Endodermal cell (in vitro differentiated cells): Measurements from ENCODE around the gene DCDC2. TPM values are rescaled to one million over a fixed set of nuclear protein-coding genes. Genes with fewer than 3 reads are reported as not detected.
"Not testable (repeated sequence)": the region's sequence is repeated elsewhere in the genome, so short reads cannot be mapped to it uniquely, and the experiment has no call there.

ENCODE experiments used
- DNase-seq: peaks from one replicate; pipeline ENCODE4 v3.0.0-alpha.2; 2017
- H3K27ac ChIP-seq: 2 replicates; pipeline ENCODE4 v1.5.1; 2013; ENCODE audit warnings: mild to moderate bottlenecking, low read depth, low read length, moderate library complexity
- H3K27me3 ChIP-seq: 2 replicates; pipeline ENCODE4 v1.6.1; 2013; ENCODE audit warnings: mild to moderate bottlenecking, low read length, moderate library complexity; ENCODE audit not compliant: insufficient read depth, control insufficient read depth, poor library complexity, severe bottlenecking
- H3K36me3 ChIP-seq: 2 replicates; pipeline ENCODE4 v1.7.0; 2013; ENCODE audit warnings: mild to moderate bottlenecking, low read length, moderate library complexity; ENCODE audit not compliant: control insufficient read depth, insufficient read depth
- H3K4me1 ChIP-seq: one replicate; pipeline ENCODE4 v1.7.0; 2013; ENCODE audit warnings: low read length; ENCODE audit not compliant: control insufficient read depth, insufficient read depth
- H3K4me3 ChIP-seq: 2 replicates; pipeline ENCODE4 v1.5.1; 2013; ENCODE audit warnings: mild to moderate bottlenecking, low read length, moderate library complexity
- H3K9ac ChIP-seq: 2 replicates; pipeline ENCODE4 v1.6.1; 2013; ENCODE audit warnings: mild to moderate bottlenecking, low read length, moderate library complexity; ENCODE audit not compliant: poor library complexity, severe bottlenecking; ENCODE audit errors: extremely low read depth
- H3K9me3 ChIP-seq: 2 replicates; pipeline ENCODE4 v1.6.1; 2013; ENCODE audit warnings: mild to moderate bottlenecking, low read length, moderate library complexity; ENCODE audit not compliant: control insufficient read depth
- H3K27ac Mint-ChIP-seq: 2 replicates; pipeline ENCODE4 v1.8.0; 2020; ENCODE audit warnings: mixed read lengths
- H3K27me3 Mint-ChIP-seq: 2 replicates; pipeline ENCODE4 v1.8.0; 2021; ENCODE audit warnings: mild to moderate bottlenecking, mixed read lengths; ENCODE audit not compliant: insufficient read depth
- H3K36me3 Mint-ChIP-seq: 2 replicates; pipeline ENCODE4 v1.8.0; 2020; ENCODE audit warnings: low read depth, mixed read lengths
- H3K4me1 Mint-ChIP-seq: 2 replicates; pipeline ENCODE4 v1.8.0; 2020; ENCODE audit warnings: mixed read lengths
- H3K4me3 Mint-ChIP-seq: 2 replicates; pipeline ENCODE4 v1.8.0; 2020; ENCODE audit warnings: mild to moderate bottlenecking, moderate library complexity, mixed read lengths
- H3K9me3 Mint-ChIP-seq: 2 replicates; pipeline ENCODE4 v1.8.0; 2020; ENCODE audit warnings: mild to moderate bottlenecking, mixed read lengths
- WGBS, 2 experiments: methylation state at CpG; one replicate each; pipeline versions ENCODE4 v1.1.5 to v1.1.7; 2013; ENCODE audit warnings: missing lambda C conversion rate in 2 of 2, mixed read lengths in 1 of 2; ENCODE audit not compliant: insufficient coverage in 1 of 2, insufficient read length in 1 of 2; 5-methylcytosine and 5-hydroxymethylcytosine counted together
- total RNA-seq, 2 donors: library from RNA; stranded (reverse); fragmentation: NEBNext Ultra II Directional in 1 of 2; extraction: Animal tissue kit (Norgen Biotek cat#: 25700) in 1 of 2; gene quantifications; 2 replicates in 1 of 2; 3 replicates in 1 of 2; pipeline ENCODE4 v1.2.1, GENCODE V29; 2021
- TF ChIP-seq, protein P1 (sequence below): fragments of 200-600 bp; sonication (generic); conservative IDR thresholded peaks from 2 replicates; pipeline ENCODE4 v1.5.0; 2021; ENCODE audit warnings: antibody characterized with exemption, mild to moderate bottlenecking

The DCDC2 gene
- total RNA-seq, 2 donors from 2014 or later = 0.49 to 1.4 TPM

GRCh38 chr6:24214984-24215383 is 142.9 kb downstream of the DCDC2 start:
- Mint-ChIP-seq H3K4me1 (no peaks in the 10 kb centered on the region), H3K36me3 (no peaks in the 10 kb centered on the region), H3K4me3 (no peak overlapping the region), H3K9me3 (no peaks in the 10 kb centered on the region), H3K27me3 (no peaks in the 10 kb centered on the region), H3K27ac (no peak overlapping the region)
- H3K9me3 ChIP-seq = no peaks in the 10 kb centered on the region
- no peaks in the 10 kb centered on the region for H3K36me3 ChIP-seq
- 83 to 84% methylated on average over 5 of the region's 5 CpGs for WGBS, 2 experiments
- no peak overlapping the region for H3K4me3 ChIP-seq
- H3K27ac ChIP-seq = no peak overlapping the region
- TF ChIP-seq, protein P1, sequence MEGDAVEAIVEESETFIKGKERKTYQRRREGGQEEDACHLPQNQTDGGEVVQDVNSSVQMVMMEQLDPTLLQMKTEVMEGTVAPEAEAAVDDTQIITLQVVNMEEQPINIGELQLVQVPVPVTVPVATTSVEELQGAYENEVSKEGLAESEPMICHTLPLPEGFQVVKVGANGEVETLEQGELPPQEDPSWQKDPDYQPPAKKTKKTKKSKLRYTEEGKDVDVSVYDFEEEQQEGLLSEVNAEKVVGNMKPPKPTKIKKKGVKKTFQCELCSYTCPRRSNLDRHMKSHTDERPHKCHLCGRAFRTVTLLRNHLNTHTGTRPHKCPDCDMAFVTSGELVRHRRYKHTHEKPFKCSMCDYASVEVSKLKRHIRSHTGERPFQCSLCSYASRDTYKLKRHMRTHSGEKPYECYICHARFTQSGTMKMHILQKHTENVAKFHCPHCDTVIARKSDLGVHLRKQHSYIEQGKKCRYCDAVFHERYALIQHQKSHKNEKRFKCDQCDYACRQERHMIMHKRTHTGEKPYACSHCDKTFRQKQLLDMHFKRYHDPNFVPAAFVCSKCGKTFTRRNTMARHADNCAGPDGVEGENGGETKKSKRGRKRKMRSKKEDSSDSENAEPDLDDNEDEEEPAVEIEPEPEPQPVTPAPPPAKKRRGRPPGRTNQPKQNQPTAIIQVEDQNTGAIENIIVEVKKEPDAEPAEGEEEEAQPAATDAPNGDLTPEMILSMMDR = no peak
- H3K27me3 ChIP-seq = no peaks in the 10 kb centered on the region
- H3K4me1 ChIP-seq = no peaks in the 10 kb centered on the region
- DNase-seq = no peak
- H3K9ac ChIP-seq = no peak overlapping the region

DNA sequence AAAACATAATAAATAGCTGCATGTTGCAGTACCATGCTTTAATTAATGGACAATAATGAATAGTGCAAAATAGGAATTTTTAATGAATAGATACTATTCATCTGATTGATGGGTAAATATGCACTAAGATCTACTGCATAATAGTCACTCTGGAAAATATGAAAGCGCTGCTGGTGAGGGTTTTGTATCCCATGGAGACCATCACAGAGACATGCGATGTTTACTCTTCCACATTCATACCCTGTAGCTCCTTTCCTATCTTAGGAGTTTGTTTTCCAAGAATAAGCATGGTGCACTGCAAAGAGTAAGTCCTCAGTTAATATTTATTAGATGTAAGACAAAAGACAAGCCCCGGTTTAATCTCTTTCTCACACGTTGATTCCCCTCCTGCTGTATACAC is 150.4 kb downstream of the DCDC2 start:
- no peak overlapping the region for H3K4me3 ChIP-seq
- 92% methylated on average over 2 to 4 of the region's 4 CpGs for WGBS, 2 experiments
- Mint-ChIP-seq H3K4me3 (no peak overlapping the region), H3K9me3 (no peaks in the 10 kb centered on the region), H3K27ac (no peak overlapping the region), H3K4me1 (no peaks in the 10 kb centered on the region), H3K27me3 (no peaks in the 10 kb centered on the region), H3K36me3 (no peaks in the 10 kb centered on the region)
- DNase-seq = no peak
- H3K27me3 ChIP-seq = no peaks in the 10 kb centered on the region
- H3K4me1 ChIP-seq = no peaks in the 10 kb centered on the region
- H3K9me3 ChIP-seq = no peaks in the 10 kb centered on the region
- no peaks in the 10 kb centered on the region for H3K36me3 ChIP-seq
- no peak overlapping the region for H3K27ac ChIP-seq
- no peak overlapping the region for H3K9ac ChIP-seq
- TF ChIP-seq, protein P1 = no peak

- DNase-seq = peak; percentile 61
- H3K36me3 Mint-ChIP-seq = no peaks in the 10 kb centered on the region
- no peaks in the 10 kb centered on the region for H3K9me3 ChIP-seq
- WGBS, 2 experiments = 24 to 48% methylated on average over 2 to 4 of the region's 4 CpGs
- H3K36me3 ChIP-seq = no peaks in the 10 kb centered on the region
- H3K9ac ChIP-seq = no peak overlapping the region
- H3K4me3 ChIP-seq = no peak overlapping the region
- TF ChIP-seq, protein P1 = peak; percentile 83
- H3K4me1 Mint-ChIP-seq = no peaks in the 10 kb centered on the region
- H3K27ac ChIP-seq = no peak overlapping the region
- peaks cover 12% of the 10 kb centered on the region for H3K9me3 Mint-ChIP-seq
- H3K4me3 Mint-ChIP-seq = no peak overlapping the region
- no peaks in the 10 kb centered on the region for H3K27me3 ChIP-seq
- no peak overlapping the region for H3K27ac Mint-ChIP-seq
- H3K4me1 ChIP-seq = no peaks in the 10 kb centered on the region
- peaks cover 3% of the 10 kb centered on the region for H3K27me3 Mint-ChIP-seq
These were observed 152.8 kb downstream of the DCDC2 start for GRCh38 chr6:24205020-24205492.

- not testable (repeated sequence) for H3K36me3 Mint-ChIP-seq, H3K27ac ChIP-seq, DNase-seq, H3K9ac ChIP-seq, H3K4me1 Mint-ChIP-seq, H3K36me3 ChIP-seq, H3K4me3 ChIP-seq, H3K27me3 Mint-ChIP-seq, H3K9me3 ChIP-seq, H3K4me1 ChIP-seq, H3K27ac Mint-ChIP-seq, H3K4me3 Mint-ChIP-seq, H3K27me3 ChIP-seq
- peaks cover 14% of the 10 kb centered on the region for H3K9me3 Mint-ChIP-seq
- 77 to 86% methylated on average over 1 to 3 of the region's 3 CpGs for WGBS, 2 experiments
These were observed 153.7 kb downstream of the DCDC2 start for GRCh38 chr6:24204113-24204512.
